Measurements from ENCODE around the gene MED7.

Gene MED7

GRCh38 chr5:157107508-157107907 lies 35.2 kb downstream of the MED7 start:
- in situ Hi-C loops (cut with MboI; ENCODE audit: low sequenced_read_pairs), result no loop called here

- in situ Hi-C loops (cut with MboI; ENCODE audit: low sequenced_read_pairs), result no loop called here
Observed at GRCh38 chr5:157106630-157107461, 35.8 kb downstream of the MED7 start.

- in situ Hi-C loops (cut with MboI; ENCODE audit: low sequenced_read_pairs), result no loop called here
Observed at GRCh38 chr5:157100140-157100679, 42.5 kb downstream of the MED7 start.

GRCh38 chr5:157088342-157088990 lies 54.2 kb downstream of the MED7 start:
- in situ Hi-C loops (cut with MboI; ENCODE audit: low sequenced_read_pairs), result no loop called here
